CMK (cell line): ENCODE results near the gene CLEC1B.
"Not testable (repeated sequence)": the region's sequence is repeated elsewhere in the genome, so short reads cannot be mapped to it uniquely, and the experiment has no call there.

Experiments used
- DNase-seq: peaks from one replicate; pipeline ENCODE4 v3.0.0-alpha.2; 2010; ENCODE audit warnings: low read depth

The CLEC1B gene

DNA sequence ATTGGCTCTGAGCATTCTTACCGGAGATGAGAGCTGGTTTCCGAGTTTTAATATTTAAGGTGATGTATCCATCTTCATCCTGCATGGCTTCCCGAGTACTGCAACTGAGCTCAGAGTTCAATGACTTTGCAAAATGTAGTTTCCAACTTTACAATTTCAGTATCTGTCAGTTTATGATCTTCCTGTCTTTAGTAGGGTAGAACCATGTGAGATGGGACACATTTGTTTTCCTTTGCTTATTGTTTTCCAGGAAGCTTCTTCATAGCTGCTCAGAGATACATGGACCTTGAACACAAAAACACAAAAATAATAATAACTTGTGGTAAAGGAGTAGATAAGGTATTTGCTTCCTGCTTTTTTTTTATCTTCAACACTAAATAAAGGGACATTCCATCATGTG, at the start of gene CLEC1B:
Gene CLEC1B (minus strand): TSS at position 106 of the 400 bp plus-strand sequence. CDS start 21 bp downstream, at position 85.
- DNase-seq: no peak

DNA sequence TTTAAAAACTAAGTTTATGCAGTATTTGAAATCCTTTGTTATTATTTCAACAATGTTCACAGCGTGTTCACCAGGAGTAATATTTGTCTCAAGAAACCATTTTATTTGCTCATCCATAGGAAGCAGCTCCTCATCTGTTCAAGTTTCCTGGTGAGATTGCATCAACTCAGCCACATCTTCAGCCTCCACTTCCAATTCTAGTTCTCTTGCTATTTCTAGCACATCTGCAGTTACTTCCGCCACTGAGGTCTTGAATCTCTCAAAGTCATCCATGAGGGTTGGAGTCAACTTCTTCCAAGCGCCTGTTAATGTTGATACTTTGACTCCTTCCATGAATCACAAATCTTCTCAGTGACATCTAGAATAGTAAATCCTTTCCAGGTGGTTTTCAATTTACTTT, 49.6 kb upstream of the CLEC1B start:
- DNase-seq: no peak

DNA sequence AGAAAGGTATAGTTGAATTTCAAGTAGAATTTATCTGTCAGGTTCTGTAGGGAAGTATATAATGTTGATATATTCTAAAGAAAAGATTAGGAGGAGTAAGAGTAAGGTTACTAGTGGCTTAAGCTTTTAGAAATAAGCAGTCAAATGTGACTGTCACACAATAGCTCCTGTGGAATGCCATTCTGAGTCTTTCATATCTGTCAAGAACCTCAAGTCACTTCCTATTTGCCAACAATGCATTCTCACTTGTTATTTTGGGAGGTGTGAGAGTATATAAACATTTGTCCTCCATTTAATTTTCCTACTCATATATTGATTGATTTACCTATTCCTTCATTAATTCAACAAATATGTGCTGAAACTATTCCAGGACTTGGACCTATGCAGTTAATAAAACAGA, 43.2 kb upstream of the CLEC1B start:
- DNase-seq: no peak

DNA sequence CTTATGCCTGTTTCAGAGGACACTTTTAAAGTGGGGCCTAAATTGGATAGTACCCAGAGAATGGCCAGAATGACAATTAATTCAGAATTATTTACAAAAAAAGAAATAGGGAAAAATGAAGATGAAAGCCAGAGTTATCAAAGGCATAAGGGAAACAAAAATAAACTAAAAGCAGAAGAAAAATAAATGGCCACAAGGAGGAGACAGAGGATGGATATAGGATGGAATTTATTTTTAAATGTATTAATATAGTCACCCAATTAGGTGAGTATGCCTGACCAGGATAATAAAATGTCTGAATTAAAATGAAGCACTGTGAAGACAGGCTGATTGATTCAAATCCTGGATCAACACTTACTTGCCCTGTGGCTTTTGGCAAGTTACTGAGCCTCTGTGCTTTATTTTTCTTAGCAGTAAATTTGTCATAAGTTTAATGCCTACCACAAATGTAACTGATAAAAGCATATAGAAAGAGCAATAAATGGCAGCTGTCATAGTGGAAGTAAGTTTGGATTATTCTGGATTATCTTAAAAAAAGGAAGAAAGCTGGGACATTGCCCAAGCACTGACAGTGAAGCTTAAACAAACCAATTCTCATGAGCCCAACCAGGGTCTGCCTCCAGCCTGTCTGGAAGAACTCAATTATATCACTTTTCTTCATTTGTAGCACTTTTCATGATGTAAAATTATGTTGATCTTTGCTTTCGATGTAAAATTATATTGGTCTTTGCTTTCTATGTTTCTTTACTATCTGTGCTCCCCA, 35.0 kb upstream of the CLEC1B start:
- no peak for DNase-seq

GRCh38 chr12:10031771-10032175, 32.9 kb upstream of the CLEC1B start:
- DNase-seq: no peak

DNA sequence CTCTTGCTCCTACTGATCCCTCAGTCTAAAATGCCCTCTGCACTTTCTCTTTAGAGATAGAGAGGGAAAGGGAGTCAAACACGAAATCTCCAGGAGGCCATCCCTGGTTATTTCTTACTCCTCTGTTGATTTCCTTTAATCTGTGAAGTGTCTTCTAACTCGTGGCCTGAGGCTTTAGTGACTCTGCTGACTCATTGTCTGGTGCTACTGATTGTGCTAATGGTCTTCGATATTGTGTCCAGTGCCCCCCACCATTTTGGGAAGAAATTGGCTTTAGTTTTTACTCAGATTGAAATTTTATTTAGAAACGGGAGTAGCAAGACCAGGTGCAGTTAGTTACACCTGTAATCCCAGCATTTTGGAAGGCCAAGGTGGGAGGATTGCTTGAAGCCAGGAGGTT, 32.4 kb upstream of the CLEC1B start:
- DNase-seq: no peak

- DNase-seq: no peak
These were observed 31.5 kb upstream of the CLEC1B start, which contains the start of gene CLEC9A for GRCh38 chr12:10030446-10030845. CLEC9A (plus strand) TSS chr12:10030682; CDS start chr12:10052688, 22,006 bp downstream.

- no peak for DNase-seq
These were observed 28.8 kb upstream of the CLEC1B start for GRCh38 chr12:10027721-10028120.

GRCh38 chr12:10027311-10027710, 28.4 kb upstream of the CLEC1B start:
- DNase-seq: no peak

DNA sequence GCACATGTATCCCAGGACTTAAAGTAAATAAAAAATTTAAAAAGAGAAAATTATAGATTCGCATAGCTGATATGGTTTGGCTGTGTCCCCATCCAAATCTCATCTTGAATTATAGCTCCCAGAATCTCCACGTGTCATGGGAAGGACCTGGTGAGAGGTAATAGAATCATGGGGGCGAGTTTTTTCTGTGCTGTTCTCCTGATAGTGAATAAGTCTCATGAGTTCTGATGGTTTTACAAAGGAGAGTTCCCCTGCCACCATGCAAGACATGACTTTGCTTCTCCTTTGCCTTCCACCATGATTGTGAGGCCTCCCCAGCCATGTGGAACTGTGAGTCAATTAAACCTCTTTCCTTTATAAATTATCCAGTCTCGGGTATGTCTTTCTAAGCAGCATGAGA, 27.7 kb upstream of the CLEC1B start:
- not testable (repeated sequence) for DNase-seq

- DNase-seq: no peak
These were observed 26.3 kb upstream of the CLEC1B start for GRCh38 chr12:10025236-10025635.

DNA sequence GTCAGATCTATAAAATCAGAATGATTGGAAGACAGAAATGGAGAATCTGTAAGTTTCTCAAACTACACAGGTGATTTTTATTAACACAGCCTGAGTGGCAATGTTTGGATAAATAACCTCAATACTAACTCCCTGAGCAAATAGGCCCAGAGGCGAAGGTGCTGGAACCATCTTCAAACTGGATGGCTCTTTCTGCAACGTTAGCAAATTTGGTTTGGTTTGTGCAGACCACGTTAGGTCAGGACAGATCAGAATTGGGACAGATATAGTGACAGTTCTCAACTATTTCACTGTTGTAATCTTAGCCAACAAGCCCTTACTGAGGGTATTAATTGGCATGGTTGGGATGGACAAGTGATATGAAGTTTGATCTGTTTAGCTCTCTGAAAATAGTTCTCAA, 22.4 kb upstream of the CLEC1B start:
- no peak for DNase-seq

DNA sequence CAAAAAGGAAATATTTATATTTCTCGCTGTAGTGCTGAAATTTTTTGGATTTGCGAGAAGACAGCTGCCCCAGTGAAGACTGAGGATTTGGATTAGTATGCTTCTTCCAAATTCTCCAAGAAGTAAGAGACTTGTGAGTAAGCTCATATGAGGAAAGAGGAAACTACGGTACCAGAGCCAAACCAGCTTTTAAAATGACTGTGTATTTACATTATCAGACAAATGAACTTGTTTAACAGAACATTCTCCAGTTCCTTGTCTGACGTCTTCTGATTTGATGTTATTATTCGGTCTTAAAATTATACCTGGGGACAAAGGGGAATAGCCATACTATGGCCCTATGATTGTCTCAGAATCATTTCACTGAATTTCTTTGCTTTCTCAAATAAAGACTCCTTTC, 19.5 kb upstream of the CLEC1B start:
- DNase-seq: no peak

DNA sequence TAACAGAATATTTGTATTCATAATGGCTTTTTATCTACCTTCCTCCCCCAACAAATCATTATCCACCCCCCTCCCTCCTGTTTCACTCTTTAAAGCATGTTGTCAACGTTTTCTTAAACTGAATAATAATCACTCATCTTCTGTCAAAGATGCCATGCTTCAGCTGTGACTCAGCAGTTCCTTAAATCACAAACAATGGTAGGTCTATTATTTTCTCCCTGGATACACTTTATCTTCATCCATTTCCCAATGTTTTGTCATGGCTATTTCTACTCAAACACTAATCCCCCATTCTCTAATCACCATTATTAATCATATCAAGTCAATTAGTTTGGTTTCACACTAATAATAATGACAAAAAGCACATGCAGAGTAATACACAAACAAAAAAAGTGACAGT, 18.0 kb upstream of the CLEC1B start:
- no peak for DNase-seq

DNA sequence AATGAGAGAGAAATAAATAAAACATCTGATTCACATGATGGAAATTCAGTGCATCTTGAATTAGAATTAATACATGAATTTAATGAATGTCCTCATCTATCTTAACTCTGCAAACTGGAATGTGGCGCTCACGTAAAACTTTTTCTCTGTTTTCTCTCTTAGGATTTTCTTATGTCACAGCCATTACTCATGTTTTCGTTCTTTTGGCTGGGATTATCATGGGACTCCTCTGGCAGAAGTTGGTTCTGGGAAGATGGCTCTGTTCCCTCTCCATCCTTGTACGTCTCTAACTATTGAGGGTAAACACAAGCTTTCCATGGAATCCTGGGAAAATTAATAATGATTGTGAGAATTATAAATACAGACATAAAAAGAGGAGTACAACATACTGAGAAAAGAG, 16.5 kb upstream of the CLEC1B start:
- DNase-seq: no peak

DNA sequence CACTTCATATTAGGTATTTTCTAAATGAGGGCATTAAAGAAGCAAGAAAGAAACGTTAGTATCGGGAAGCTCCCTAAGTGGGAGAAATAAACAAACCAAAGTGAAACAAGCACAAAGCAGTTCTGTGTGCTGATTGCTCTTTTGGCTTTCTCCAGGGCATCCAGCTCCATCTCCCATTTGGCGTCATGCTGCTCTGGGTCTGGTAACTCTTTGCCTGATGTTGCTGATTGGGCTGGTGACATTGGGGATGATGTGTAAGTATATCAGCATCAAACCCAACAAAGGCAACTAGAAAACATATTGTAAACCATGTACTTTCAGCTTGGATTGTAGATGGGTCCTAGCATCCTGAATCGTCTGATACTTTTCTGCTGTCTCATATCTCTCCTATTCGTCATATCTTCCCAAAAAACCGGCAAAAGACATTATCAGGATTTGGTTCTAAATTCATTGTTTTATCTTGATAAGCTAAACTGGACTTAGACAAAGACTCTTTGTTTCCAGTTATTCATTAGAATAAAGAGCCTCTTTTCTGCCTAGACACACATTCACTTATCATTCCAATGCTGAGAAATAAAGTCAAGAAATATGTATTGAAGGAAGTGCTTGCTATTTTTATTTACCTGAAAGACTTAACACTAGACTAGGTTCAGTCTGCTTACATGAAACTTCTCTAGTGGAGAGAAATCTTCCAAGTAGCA, 13.9 kb upstream of the CLEC1B start:
- no peak for DNase-seq

- DNase-seq: no peak
These were observed 2.4 kb upstream of the CLEC1B start for GRCh38 chr12:10001171-10001776.

- DNase-seq: no peak
These were observed 6.6 kb downstream of the CLEC1B start for GRCh38 chr12:9992296-9992695.

GRCh38 chr12:9991876-9992275, 7.0 kb downstream of the CLEC1B start:
- no peak for DNase-seq

- DNase-seq: no peak
These were observed 18.8 kb downstream of the CLEC1B start for GRCh38 chr12:9980126-9980525.

DNA sequence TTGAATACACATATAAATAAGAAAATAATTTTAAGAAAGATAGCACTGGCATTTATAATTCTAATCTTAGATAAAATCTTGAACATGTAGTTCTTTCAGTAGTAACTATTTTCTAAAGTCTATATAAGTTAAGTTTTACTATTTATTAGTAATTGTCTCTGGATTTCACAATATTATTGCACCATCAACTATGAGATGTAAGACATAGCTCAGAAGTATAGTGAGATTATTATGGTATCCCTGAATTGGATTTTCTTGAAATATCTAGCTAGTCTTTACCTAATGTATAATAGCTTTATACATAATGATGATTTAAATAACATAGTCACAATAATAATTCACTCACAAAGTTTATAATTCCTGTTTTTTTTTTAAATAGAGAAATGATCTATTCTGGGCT, 21.0 kb downstream of the CLEC1B start:
- DNase-seq: no peak

- not testable (repeated sequence) for DNase-seq
These were observed 22.3 kb downstream of the CLEC1B start for GRCh38 chr12:9976626-9977025.

- no peak for DNase-seq
These were observed 23.3 kb downstream of the CLEC1B start for GRCh38 chr12:9975614-9976013.
